WERI-Rb-1 (cell line): ENCODE measurements around the gene WDFY2.

Source experiments
- DNase-seq: peaks from one replicate; pipeline ENCODE4 v3.0.0-alpha.2; 2020
- H3K27ac ChIP-seq: fragments of 250-450 bp; sonication (Bioruptor Pico); 2 replicates; pipeline ENCODE4 v1.5.1; 2020; ENCODE audit warnings: mild to moderate bottlenecking, moderate library complexity
- H3K27me3 ChIP-seq: fragments of 250-450 bp; sonication (Bioruptor Pico); 2 replicates; pipeline ENCODE4 v1.5.1; 2021; ENCODE audit warnings: mild to moderate bottlenecking, low read depth, moderate library complexity; ENCODE audit not compliant: insufficient read depth, severe bottlenecking
- H3K36me3 ChIP-seq: fragments of 250-450 bp; sonication (Bioruptor Pico); 2 replicates; pipeline ENCODE4 v1.5.1; 2020; ENCODE audit warnings: mild to moderate bottlenecking, moderate library complexity
- H3K4me3 ChIP-seq: 2 replicates; pipeline ENCODE4 v1.5.1; 2011; ENCODE audit warnings: low read depth, mild to moderate bottlenecking, control low read depth, low read length
- H3K9me3 ChIP-seq: fragments of 250-450 bp; sonication (Bioruptor Pico); 2 replicates; pipeline ENCODE4 v1.5.1; 2021; ENCODE audit warnings: mild to moderate bottlenecking, moderate library complexity; ENCODE audit not compliant: severe bottlenecking
- TF ChIP-seq, protein P1 (sequence below): IDR thresholded peaks from 2 replicates; pipeline ENCODE4 v1.5.1; 2011; ENCODE audit warnings: low read depth, mild to moderate bottlenecking, control low read depth, inconsistent platforms, low read length

WDFY2 gene

GRCh38 chr13:51814071-51814470 is 229.8 kb downstream of the WDFY2 start:
- Histone ChIP-seq H3K36me3 (no peaks in the 10 kb centered on the region), H3K27ac (no peak overlapping the region), H3K4me3 (no peak overlapping the region), H3K9me3 (no peaks in the 10 kb centered on the region), H3K27me3 (no peaks in the 10 kb centered on the region)
- DNase-seq, result no peak
- TF ChIP-seq, protein P1, sequence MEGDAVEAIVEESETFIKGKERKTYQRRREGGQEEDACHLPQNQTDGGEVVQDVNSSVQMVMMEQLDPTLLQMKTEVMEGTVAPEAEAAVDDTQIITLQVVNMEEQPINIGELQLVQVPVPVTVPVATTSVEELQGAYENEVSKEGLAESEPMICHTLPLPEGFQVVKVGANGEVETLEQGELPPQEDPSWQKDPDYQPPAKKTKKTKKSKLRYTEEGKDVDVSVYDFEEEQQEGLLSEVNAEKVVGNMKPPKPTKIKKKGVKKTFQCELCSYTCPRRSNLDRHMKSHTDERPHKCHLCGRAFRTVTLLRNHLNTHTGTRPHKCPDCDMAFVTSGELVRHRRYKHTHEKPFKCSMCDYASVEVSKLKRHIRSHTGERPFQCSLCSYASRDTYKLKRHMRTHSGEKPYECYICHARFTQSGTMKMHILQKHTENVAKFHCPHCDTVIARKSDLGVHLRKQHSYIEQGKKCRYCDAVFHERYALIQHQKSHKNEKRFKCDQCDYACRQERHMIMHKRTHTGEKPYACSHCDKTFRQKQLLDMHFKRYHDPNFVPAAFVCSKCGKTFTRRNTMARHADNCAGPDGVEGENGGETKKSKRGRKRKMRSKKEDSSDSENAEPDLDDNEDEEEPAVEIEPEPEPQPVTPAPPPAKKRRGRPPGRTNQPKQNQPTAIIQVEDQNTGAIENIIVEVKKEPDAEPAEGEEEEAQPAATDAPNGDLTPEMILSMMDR, result no peak

DNA sequence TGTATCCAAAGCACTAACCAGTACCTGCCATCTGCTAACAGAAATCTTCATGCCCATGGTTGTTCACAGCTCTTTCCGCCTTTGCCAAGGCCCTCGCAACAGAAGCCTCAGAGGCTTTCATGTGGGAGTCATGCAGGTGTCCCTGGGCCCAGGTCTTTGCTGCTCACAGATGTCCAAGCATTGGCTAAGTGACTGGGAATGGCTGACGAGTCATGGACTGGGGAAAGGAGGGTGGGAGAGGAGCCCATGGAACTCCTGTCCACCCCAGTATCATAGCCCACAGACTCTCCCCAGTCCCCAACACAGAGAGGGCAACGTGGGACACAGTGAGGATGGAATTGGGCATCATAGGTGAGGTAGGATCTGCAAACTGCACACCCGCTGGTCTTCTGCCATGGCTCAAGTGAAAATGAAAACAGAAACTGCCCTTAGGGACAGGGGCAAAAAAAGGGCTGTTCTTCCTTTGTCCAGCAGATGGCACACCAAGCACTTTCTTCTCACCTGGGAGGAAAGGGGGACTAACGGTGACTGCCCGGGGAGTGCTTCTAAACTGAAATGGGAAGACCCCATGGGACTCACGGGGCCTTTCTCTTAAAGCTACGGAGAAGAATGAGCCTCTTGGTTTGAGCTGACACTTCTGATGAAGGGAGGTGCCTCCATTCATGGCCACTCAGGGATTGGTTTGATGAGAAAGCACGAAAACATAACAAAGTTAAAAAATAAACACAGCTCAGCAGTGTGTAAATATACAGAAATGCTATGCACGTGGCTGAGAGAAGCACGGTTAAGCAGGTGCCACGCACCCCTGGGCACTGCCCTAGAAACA is 230.8 kb downstream of the WDFY2 start:
- H3K27ac ChIP-seq, result no peak overlapping the region
- no peaks in the 10 kb centered on the region for H3K9me3 ChIP-seq
- TF ChIP-seq, protein P1, result peak; percentile 69
- no peaks in the 10 kb centered on the region for H3K27me3 ChIP-seq
- DNase-seq, result peak; percentile 47
- no peaks in the 10 kb centered on the region for H3K36me3 ChIP-seq
- no peak overlapping the region for H3K4me3 ChIP-seq

- Histone ChIP-seq H3K27me3 (no peaks in the 10 kb centered on the region), H3K4me3 (no peak overlapping the region), H3K27ac (no peak overlapping the region), H3K36me3 (no peaks in the 10 kb centered on the region), H3K9me3 (no peaks in the 10 kb centered on the region)
- TF ChIP-seq, protein P1, result no peak
- DNase-seq, result no peak
These were observed 231.6 kb downstream of the WDFY2 start for GRCh38 chr13:51815848-51816247.

DNA sequence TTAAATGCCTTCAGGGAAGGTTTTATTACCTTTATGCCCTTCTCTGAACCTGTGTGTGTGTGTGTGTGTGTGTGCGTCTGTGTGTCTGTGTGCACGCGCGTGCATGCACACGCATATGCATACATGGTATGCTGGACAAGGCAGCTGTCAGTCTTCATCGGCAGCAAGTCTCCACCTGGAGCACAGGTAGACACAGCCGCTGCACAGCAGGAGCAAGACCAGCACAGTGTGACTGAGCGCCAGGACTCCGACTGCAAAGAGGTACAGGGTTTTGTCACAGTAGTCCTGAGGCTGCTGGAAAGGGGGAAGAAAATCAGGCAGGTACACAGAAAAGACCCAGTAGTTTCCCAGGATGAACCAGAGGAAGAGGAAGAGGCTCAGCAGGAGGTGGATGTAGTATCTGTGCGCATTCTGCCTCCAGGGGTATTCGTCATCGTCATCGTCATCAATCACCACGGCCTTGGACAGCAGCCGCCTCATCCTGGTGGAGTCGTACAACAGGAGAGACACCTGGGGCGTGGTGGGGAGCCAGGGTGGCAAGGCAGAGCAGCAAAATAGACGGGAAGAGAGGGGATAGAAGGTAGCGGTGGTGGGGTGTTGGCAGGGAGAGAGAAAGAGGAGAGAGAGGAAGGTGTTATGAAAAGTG is 232.5 kb downstream of the WDFY2 start:
- TF ChIP-seq, protein P1, result no peak
- no peak overlapping the region for H3K4me3 ChIP-seq
- no peak for DNase-seq

More for the DNA sequence above, 232.5 kb downstream of the WDFY2 start:
- Histone ChIP-seq H3K9me3 (no peaks in the 10 kb centered on the region), H3K27me3 (no peaks in the 10 kb centered on the region), H3K27ac (no peak overlapping the region), H3K36me3 (no peaks in the 10 kb centered on the region)
